BJ (cell line): ENCODE data around the gene NFU1. TPM values are rescaled to one million over a fixed set of nuclear protein-coding genes. Genes with fewer than 3 reads are reported as not detected.

Source experiments
- CTCF ChIA-PET: fragments of 350-600 bp; formaldehyde crosslinking; extraction: SDS; loops from one replicate; lab custom pipeline; 2021; ENCODE audit warnings: antibody characterized with exemption, inconsistent platforms; lab: Yijun Ruan, JAX
- POLR2A ChIA-PET: fragments of 300-600 bp; sonication (Branson Sonifier 250); formaldehyde crosslinking; extraction: SDS; loops from one replicate; lab custom pipeline; 2021; ENCODE audit warnings: antibody characterized with exemption; lab: Charles Lee
- DNase-seq: peaks from one replicate; pipeline ENCODE4 v3.0.0-alpha.2; 2011; ENCODE audit warnings: low read depth
- H3K27me3 ChIP-seq: 2 replicates; pipeline ENCODE4 v1.6.0; 2011; ENCODE audit warnings: low read length; ENCODE audit not compliant: control insufficient read depth, insufficient read depth
- H3K36me3 ChIP-seq: 2 replicates; pipeline ENCODE4 v1.5.1; 2011; ENCODE audit warnings: low read length; ENCODE audit not compliant: control insufficient read depth, insufficient read depth
- H3K4me3 ChIP-seq: 2 replicates; pipeline ENCODE4 v1.5.1; 2011; ENCODE audit warnings: low read depth, mild to moderate bottlenecking, control low read depth, low read length
- polyA plus RNA-seq: library from polyadenylated mRNA; depleted of rRNA; stranded (reverse); fragments of >200 nt; gene quantifications from 2 replicates; pipeline ENCODE4 v1.2.3, GENCODE V29; 2011
- TF ChIP-seq, protein P1 (sequence below): IDR thresholded peaks from 2 replicates; pipeline ENCODE4 v1.5.1; 2011; ENCODE audit warnings: low read depth, mild to moderate bottlenecking, control low read depth, inconsistent platforms, low read length, moderate library complexity; ENCODE audit not compliant: insufficient read depth

The NFU1 gene
- polyA plus RNA-seq, 1 experiment: 13.0 TPM

DNA sequence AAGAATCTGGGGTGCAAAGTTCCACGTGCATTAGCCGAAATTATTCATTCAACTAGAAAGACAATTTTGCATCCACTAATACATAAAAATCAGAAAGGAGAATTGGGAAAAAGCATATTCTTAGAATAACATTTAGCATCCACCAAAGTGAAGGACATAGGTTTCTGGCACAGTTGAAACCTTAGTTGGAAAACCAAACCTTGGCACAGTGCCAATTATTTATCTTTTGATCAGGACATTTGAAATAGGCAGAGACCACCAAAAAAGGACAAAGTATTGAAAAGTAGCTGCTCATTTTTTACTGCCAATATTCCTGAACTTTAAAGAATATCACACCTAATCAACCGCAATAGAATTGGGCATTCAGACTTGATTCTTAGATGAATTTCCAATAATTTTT, 25.5 kb upstream of the NFU1 start:
- ChIA-PET CTCF (no interaction called here), POLR2A (no interaction called here)
- TF ChIP-seq, protein P1, sequence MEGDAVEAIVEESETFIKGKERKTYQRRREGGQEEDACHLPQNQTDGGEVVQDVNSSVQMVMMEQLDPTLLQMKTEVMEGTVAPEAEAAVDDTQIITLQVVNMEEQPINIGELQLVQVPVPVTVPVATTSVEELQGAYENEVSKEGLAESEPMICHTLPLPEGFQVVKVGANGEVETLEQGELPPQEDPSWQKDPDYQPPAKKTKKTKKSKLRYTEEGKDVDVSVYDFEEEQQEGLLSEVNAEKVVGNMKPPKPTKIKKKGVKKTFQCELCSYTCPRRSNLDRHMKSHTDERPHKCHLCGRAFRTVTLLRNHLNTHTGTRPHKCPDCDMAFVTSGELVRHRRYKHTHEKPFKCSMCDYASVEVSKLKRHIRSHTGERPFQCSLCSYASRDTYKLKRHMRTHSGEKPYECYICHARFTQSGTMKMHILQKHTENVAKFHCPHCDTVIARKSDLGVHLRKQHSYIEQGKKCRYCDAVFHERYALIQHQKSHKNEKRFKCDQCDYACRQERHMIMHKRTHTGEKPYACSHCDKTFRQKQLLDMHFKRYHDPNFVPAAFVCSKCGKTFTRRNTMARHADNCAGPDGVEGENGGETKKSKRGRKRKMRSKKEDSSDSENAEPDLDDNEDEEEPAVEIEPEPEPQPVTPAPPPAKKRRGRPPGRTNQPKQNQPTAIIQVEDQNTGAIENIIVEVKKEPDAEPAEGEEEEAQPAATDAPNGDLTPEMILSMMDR: no peak
- H3K36me3 ChIP-seq: peaks cover 12% of the 10 kb centered on the region
- DNase-seq: no peak
- H3K4me3 ChIP-seq: no peak overlapping the region
- H3K27me3 ChIP-seq: no peaks in the 10 kb centered on the region

DNA sequence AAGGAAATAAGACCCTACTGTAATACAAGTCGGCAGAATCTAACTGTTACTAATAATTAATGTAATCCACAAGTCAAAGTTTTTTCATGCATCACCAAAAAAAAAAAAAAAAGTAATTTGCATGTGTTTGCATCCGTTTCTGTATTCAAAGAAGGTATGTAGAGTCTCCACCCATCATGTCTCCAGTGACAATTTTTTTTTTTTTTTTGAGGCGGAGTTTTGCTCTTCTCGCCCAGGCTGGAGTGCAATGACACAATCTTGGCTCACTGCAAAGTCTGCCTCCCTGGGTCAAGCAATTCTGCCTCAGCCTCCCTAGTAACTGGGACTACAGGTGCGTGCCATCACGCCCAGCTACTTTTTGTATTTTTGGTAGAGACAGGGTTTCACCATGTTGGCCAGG, 24.2 kb upstream of the NFU1 start:
- ChIA-PET CTCF (no interaction called here), POLR2A (no interaction called here)
- Histone ChIP-seq H3K27me3 (no peaks in the 10 kb centered on the region), H3K4me3 (no peak overlapping the region), H3K36me3 (peaks cover 12% of the 10 kb centered on the region)
- no peak for DNase-seq
- TF ChIP-seq, protein P1: no peak

- POLR2A ChIA-PET: no interaction called here
- Histone ChIP-seq H3K27me3 (no peaks in the 10 kb centered on the region), H3K4me3 (no peak overlapping the region), H3K36me3 (peaks cover 3% of the 10 kb centered on the region)
- no peak for DNase-seq
- CTCF ChIA-PET: interaction anchor here (0.7 kb wide), 1 partner anchor 14 kb away, joined by 4 read pairs; no protein-coding TSS in a partner anchor
- TF ChIP-seq, protein P1: no peak
Observed at GRCh38 chr2:69459936-69460335, 22.7 kb upstream of the NFU1 start.

GRCh38 chr2:69456950-69457445, 19.8 kb upstream of the NFU1 start:
- TF ChIP-seq, protein P1: no peak
- Histone ChIP-seq H3K27me3 (no peaks in the 10 kb centered on the region), H3K4me3 (no peak overlapping the region), H3K36me3 (no peaks in the 10 kb centered on the region; the same call in 1 of the 2 replicates)
- no peak for DNase-seq
- POLR2A ChIA-PET: no interaction called here
- CTCF ChIA-PET: interaction anchor here (1.0 to 1.4 kb wide), 2 partner anchors 9 to 14 kb away, joined by 3 to 4 read pairs; no protein-coding TSS in a partner anchor

DNA sequence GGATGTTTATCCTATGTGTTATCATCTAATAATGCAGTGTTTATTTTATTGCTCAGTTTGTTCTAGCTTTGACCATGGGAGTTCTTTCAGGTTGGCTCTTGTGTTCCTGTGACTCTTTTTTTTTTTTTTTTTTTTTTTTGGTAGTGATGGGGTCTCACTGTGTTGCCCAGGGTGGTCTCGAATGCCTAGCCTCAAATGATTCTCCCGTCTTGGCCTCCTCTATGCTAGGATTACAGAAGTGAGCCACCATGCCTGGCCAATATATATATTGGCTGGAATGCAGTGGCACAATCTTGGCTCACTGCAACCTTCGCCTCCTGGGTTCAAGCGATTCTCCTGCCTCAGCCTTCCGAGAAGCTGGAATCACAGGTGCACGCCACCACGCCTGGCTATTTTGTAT, 18.9 kb upstream of the NFU1 start:
- CTCF ChIA-PET: interaction anchor here (1.4 kb wide), 1 partner anchor 15 kb away, joined by 4 read pairs; no protein-coding TSS in a partner anchor
- Histone ChIP-seq H3K36me3 (no peaks in the 10 kb centered on the region; the same call in 1 of the 2 replicates), H3K27me3 (no peaks in the 10 kb centered on the region), H3K4me3 (no peak overlapping the region)
- TF ChIP-seq, protein P1: no peak
- no peak for DNase-seq
- POLR2A ChIA-PET: no interaction called here
